ENCODE data around the gene PPP3CA.

Gene PPP3CA

DNA sequence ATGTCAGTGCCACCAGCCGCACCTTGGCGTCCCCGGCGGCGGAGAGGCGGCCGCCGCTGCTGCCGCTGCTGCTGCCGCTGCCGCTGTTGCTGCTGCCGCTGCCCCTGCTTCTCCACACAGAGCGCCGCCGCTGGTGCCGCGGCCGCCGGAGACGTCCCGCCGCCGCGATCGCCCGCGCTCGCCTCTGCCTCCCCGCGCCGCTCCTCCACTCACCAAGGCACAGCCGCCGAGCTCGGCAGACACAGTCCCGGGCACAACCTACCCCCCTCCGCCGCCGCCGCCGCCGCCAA is at the start of gene PPP3CA:
TSS of gene PPP3CA (minus strand) at position 260 of the 290 bp plus-strand sequence.
- Histone ChIP-seq H3K36me3 (replicated peaks; ENCODE audit: insufficient read depth, low read length) (no peaks in the 10 kb centered on the region), H3K4me3 (ENCODE audit: low read length) (peak within 1 kb of the TSS; percentile 84), H3K79me2 (ENCODE audit: low read length) (peaks cover 36% of the 10 kb centered on the region), H3K9ac (ENCODE audit: low read length) (peak within 1 kb of the TSS; percentile 80), H3K27ac (ENCODE audit: low read length) (peak within 1 kb of the TSS; percentile 97), H3K27me3 (replicated peaks; ENCODE audit: insufficient read depth, low read length) (no peaks in the 10 kb centered on the region), H3F3A (ENCODE audit: insufficient read depth, low read length) (peaks cover 23% of the 10 kb centered on the region), H3K4me2 (ENCODE audit: low read depth, low read length) (peak within 1 kb of the TSS; percentile 74), H3K9me3 (replicated peaks; ENCODE audit: insufficient read depth, low read length) (no peaks in the 10 kb centered on the region), H3K9me2 (replicated peaks; ENCODE audit: insufficient read depth, low read length) (no peaks in the 10 kb centered on the region), H3K4me1 (ENCODE audit: low read length) (peaks cover 9% of the 10 kb centered on the region; the same call in 1 of the 2 replicates), H4K20me1 (ENCODE audit: insufficient read depth, low read length) (0 out of 2 replicates have a peak, but pooled peaks cover 5% of the 10 kb centered on the region), H2AFZ (ENCODE audit: low read length) (peak within 1 kb of the TSS; percentile 95)
- no peak for TF ChIP-seq EZH2 (optimal IDR thresholded peaks at IDR 0.05; ENCODE audit: low read depth, low read length)
- TF ChIP-seq, protein P1, sequence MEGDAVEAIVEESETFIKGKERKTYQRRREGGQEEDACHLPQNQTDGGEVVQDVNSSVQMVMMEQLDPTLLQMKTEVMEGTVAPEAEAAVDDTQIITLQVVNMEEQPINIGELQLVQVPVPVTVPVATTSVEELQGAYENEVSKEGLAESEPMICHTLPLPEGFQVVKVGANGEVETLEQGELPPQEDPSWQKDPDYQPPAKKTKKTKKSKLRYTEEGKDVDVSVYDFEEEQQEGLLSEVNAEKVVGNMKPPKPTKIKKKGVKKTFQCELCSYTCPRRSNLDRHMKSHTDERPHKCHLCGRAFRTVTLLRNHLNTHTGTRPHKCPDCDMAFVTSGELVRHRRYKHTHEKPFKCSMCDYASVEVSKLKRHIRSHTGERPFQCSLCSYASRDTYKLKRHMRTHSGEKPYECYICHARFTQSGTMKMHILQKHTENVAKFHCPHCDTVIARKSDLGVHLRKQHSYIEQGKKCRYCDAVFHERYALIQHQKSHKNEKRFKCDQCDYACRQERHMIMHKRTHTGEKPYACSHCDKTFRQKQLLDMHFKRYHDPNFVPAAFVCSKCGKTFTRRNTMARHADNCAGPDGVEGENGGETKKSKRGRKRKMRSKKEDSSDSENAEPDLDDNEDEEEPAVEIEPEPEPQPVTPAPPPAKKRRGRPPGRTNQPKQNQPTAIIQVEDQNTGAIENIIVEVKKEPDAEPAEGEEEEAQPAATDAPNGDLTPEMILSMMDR (IDR thresholded peaks at IDR 0.05; ENCODE audit: low read length), result no peak
- TF ChIP-seq EZH2phosphoT487 (IDR thresholded peaks at IDR 0.05; ENCODE audit: low read length), result no peak
- DNase-seq, result no peak

DNA sequence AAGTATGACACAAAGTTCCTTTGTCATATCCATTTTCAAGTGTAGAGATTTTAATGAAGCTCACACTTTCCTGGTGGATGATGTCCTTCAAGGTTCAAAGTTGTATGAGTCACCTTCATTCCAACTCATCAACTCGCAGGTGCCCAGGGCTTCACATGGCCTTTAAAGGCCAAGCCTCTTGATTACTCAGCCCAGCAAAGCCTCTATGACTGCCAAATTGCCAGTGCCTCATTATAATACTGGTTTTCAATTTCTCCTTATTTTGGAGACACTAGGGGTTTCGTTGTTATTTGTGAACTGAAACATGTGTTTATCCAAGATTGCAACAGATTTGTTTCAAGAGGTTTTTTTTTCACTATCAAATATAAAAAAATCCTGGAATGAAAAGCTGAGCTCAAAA is 45.9 kb upstream of the PPP3CA start:
- no peaks in the 10 kb centered on the region for H3F3A ChIP-seq (ENCODE audit: insufficient read depth, low read length)
- no peaks in the 10 kb centered on the region for H4K20me1 ChIP-seq (ENCODE audit: insufficient read depth, low read length)
- H3K4me2 ChIP-seq (ENCODE audit: low read depth, low read length), result no peak overlapping the region
- no peaks in the 10 kb centered on the region for H3K4me1 ChIP-seq (ENCODE audit: low read length)
- no peaks in the 10 kb centered on the region for H3K36me3 ChIP-seq (replicated peaks; ENCODE audit: insufficient read depth, low read length)
- no peak for DNase-seq
- no peak overlapping the region for H2AFZ ChIP-seq (ENCODE audit: low read length)
- H3K9ac ChIP-seq (ENCODE audit: low read length), result no peak overlapping the region
- no peak overlapping the region for H3K27ac ChIP-seq (ENCODE audit: low read length)
- no peak overlapping the region for H3K4me3 ChIP-seq (ENCODE audit: low read length)
- no peaks in the 10 kb centered on the region for H3K79me2 ChIP-seq (ENCODE audit: low read length)
- H3K9me2 ChIP-seq (replicated peaks; ENCODE audit: insufficient read depth, low read length), result no peaks in the 10 kb centered on the region
- H3K27me3 ChIP-seq (replicated peaks; ENCODE audit: insufficient read depth, low read length), result no peaks in the 10 kb centered on the region
- TF ChIP-seq EZH2phosphoT487 (IDR thresholded peaks at IDR 0.05; ENCODE audit: low read length), result no peak
- no peak for TF ChIP-seq EZH2 (optimal IDR thresholded peaks at IDR 0.05; ENCODE audit: low read depth, low read length)
- TF ChIP-seq, protein P1 (IDR thresholded peaks at IDR 0.05; ENCODE audit: low read length), result no peak
- H3K9me3 ChIP-seq (replicated peaks; ENCODE audit: insufficient read depth, low read length), result no peaks in the 10 kb centered on the region

DNA sequence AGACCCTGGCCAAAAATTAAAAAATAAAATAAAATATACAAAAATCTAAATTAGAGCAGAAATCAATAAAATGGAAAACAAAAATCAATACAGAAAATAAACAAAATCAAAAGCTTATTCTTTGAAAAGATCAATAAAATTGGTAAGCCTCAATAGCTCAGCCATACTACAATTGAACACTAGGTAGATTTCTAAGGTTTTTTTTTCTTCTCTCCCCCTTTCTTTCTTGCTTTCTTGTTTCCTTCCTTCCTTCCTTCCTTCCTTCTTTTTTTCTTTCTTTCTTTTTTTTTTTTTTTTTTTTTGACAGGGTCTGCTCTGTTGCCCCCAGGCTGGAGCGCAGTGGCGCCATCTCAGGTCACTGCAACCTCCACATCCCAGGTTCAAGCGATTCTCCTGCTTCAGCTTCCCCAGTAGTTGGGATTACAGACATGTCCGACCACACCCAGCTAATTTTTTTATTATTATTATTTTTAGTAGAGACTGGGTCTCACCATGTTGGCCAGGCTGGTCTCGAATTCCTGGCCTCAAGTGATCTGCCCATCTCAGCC is 23.4 kb upstream of the PPP3CA start:
- no peaks in the 10 kb centered on the region for H3K9me3 ChIP-seq (replicated peaks; ENCODE audit: insufficient read depth, low read length)
- H3K9me2 ChIP-seq (replicated peaks; ENCODE audit: insufficient read depth, low read length), result no peaks in the 10 kb centered on the region
- no peak for DNase-seq
- TF ChIP-seq EZH2 (optimal IDR thresholded peaks at IDR 0.05; ENCODE audit: low read depth, low read length) (no peak), EZH2phosphoT487 (IDR thresholded peaks at IDR 0.05; ENCODE audit: low read length) (no peak)
- TF ChIP-seq, protein P1 (IDR thresholded peaks at IDR 0.05; ENCODE audit: low read length), result no peak
- no peak overlapping the region for H3K4me2 ChIP-seq (ENCODE audit: low read depth, low read length)
- no peak overlapping the region for H3K27ac ChIP-seq (ENCODE audit: low read length)
- no peak overlapping the region for H2AFZ ChIP-seq (ENCODE audit: low read length)
- H3K36me3 ChIP-seq (replicated peaks; ENCODE audit: insufficient read depth, low read length), result no peaks in the 10 kb centered on the region
- no peaks in the 10 kb centered on the region for H3K4me1 ChIP-seq (ENCODE audit: low read length)
- H3K79me2 ChIP-seq (ENCODE audit: low read length), result no peaks in the 10 kb centered on the region
- H4K20me1 ChIP-seq (ENCODE audit: insufficient read depth, low read length), result no peaks in the 10 kb centered on the region
- no peaks in the 10 kb centered on the region for H3F3A ChIP-seq (ENCODE audit: insufficient read depth, low read length)
- no peaks in the 10 kb centered on the region for H3K27me3 ChIP-seq (replicated peaks; ENCODE audit: insufficient read depth, low read length)
- no peak overlapping the region for H3K4me3 ChIP-seq (ENCODE audit: low read length)
- H3K9ac ChIP-seq (ENCODE audit: low read length), result no peak overlapping the region

All from MM.1S (cell line).